Panc1 (cell line): Measurements from ENCODE around the gene PPM1L. TPM values are rescaled to one million over a fixed set of nuclear protein-coding genes. Genes with fewer than 3 reads are reported as not detected.

Experiments used
- ATAC-seq: fragments of 200-7000 bp; cut with Tn5 transposase; 2 replicates; pipeline ENCODE4 v1.9.1; 2020; ENCODE audit warnings: mild to moderate bottlenecking, moderate library complexity
- BruUV-seq: library from RNA; stranded (reverse); fragments of 400-500 nt; replicated peaks from 2 replicates; lab custom pipeline; 2021; lab: Mats Ljungman, UMichigan
- CTCF ChIA-PET: fragments of 300-600 bp; sonication (Branson Sonifier 250); formaldehyde crosslinking; loops from one replicate; lab custom pipeline; 2022; ENCODE audit warnings: antibody characterized with exemption; lab: Charles Lee
- POLR2A ChIA-PET: fragments of 300-600 bp; sonication (Branson Sonifier 250); formaldehyde crosslinking; loops from one replicate; lab custom pipeline; 2022; ENCODE audit warnings: antibody characterized with exemption; lab: Charles Lee
- DNase-seq: peaks from one replicate; pipeline ENCODE4 v3.0.0-alpha.2; 2010; ENCODE audit warnings: low read depth, low spot score
- H3K27ac ChIP-seq: 2 replicates; pipeline ENCODE4 v1.5.1; 2011; ENCODE audit warnings: mild to moderate bottlenecking, low read length, inconsistent platforms
- H3K27me3 ChIP-seq: fragments of 200-500 bp; sonication (Bioruptor generic); 2 replicates; pipeline ENCODE4 v1.6.0; 2014; ENCODE audit warnings: low read length, inconsistent platforms; ENCODE audit not compliant: control insufficient read depth, insufficient read depth
- H3K36me3 ChIP-seq: fragments of 200-500 bp; sonication (Bioruptor generic); 2 replicates; pipeline ENCODE4 v1.5.1; 2014; ENCODE audit warnings: inconsistent platforms, mild to moderate bottlenecking, low read length, moderate library complexity; ENCODE audit not compliant: control insufficient read depth, insufficient read depth
- H3K4me1 ChIP-seq: 2 replicates; pipeline ENCODE4 v1.5.1; 2011; ENCODE audit warnings: inconsistent platforms, mild to moderate bottlenecking, low read length, moderate library complexity; ENCODE audit not compliant: control insufficient read depth, insufficient read depth
- H3K4me3 ChIP-seq, 2 experiments: 2 replicates each; pipeline ENCODE4 v1.5.1; 2011 to 2012; ENCODE audit warnings: low read depth in 2 of 2, low read length in 2 of 2, mild to moderate bottlenecking in 2 of 2, inconsistent platforms in 1 of 2, moderate library complexity in 1 of 2
- H3K9me3 ChIP-seq: fragments of 200-500 bp; sonication (Bioruptor generic); 2 replicates; pipeline ENCODE4 v1.5.1; 2014; ENCODE audit warnings: low read depth, mild to moderate bottlenecking, inconsistent platforms, low read length, moderate library complexity; ENCODE audit not compliant: control insufficient read depth, insufficient read depth
- REST ChIP-seq, 2 experiments: IDR thresholded peaks; 2 replicates each; pipeline ENCODE4 v1.6.1; 2011 to 2012; ENCODE audit warnings: low read depth in 2 of 2, control low read depth in 1 of 2, low read length in 1 of 2, mild to moderate bottlenecking in 1 of 2, moderate library complexity in 1 of 2; ENCODE audit not compliant: insufficient read depth in 1 of 2
- in situ Hi-C: cut with HindIII; loops from 2 replicates; pipeline ENCODE4 v1.10.0; 2016; ENCODE audit warnings: low sequenced_read_pairs, low pct_unique_long_range_greater_than_20kb
- intact Hi-C: fragments of 100-400 bp; cut with micrococcal nuclease; formaldehyde crosslinking; loops from one replicate; pipeline ENCODE4 v1.10.0; 2022; ENCODE audit not compliant: unreplicated experiment
- total RNA-seq: library from RNA; stranded (reverse); gene quantifications from one replicate; pipeline ENCODE4 v1.2.1, GENCODE V29; 2021; ENCODE audit not compliant: unreplicated experiment

PPM1L gene
- total RNA-seq, 1 experiment from 2014 or later = 23.8 TPM

GRCh38 chr3:161126495-161126894 lies 370.5 kb downstream of the PPM1L start:
- Histone ChIP-seq H3K4me1 (no peaks in the 10 kb centered on the region), H3K9me3 (peaks cover 12% of the 10 kb centered on the region; the same call in 1 of the 2 replicates), H3K4me3 (no peak overlapping the region), H3K27ac (no peak overlapping the region), H3K36me3 (no peaks in the 10 kb centered on the region), H3K27me3 (no peaks in the 10 kb centered on the region)
- CTCF ChIA-PET = no interaction called here
- intact Hi-C loops = no loop called here
- POLR2A ChIA-PET = no interaction called here
- ATAC-seq (no peak), DNase-seq (no peak)
- BruUV-seq = no TSS peak
- no peak for TF ChIP-seq REST (IDR thresholded peaks at IDR 0.05; ENCODE audit: insufficient read depth in 1 of 2, low read depth in 2 of 2, low read length in 1 of 2)
- in situ Hi-C loops = no loop called here

Other genes with a start within 250 kb of the PPM1L start
- 84.4 TPM for gene KPNA4, start 190.7 kb upstream of the PPM1L start, total RNA-seq
- 2.5 TPM for gene ARL14, start 79.1 kb upstream of the PPM1L start, total RNA-seq